Natural killer cell treated with Interleukin-12 subunit alpha and Interleukin-12 subunit beta and Interleukin-15 and Interleukin-18, amount 100 ng/mL, for 72 hours (primary cell): Measurements from ENCODE around the gene BPIFA3. TPM values are rescaled to one million over a fixed set of nuclear protein-coding genes. Genes with fewer than 3 reads are reported as not detected.

Experiments used
- ATAC-seq, 2 donors: fragments of 150-1000 bp; cut with Tn5 transposase in 1 of 2; sonication (Bioruptor Pico), chemical (Tn5 transposase) in 1 of 2; 2 replicates each; pipeline ENCODE4 v1.10.0; 2021
- DNase-seq: peaks from one replicate; pipeline ENCODE4 v3.0.0; 2022; ENCODE audit warnings: low spot score
- H3K27ac Mint-ChIP-seq, 2 donors: 1 replicate in 1 of 2; 2 replicates in 1 of 2; pipeline ENCODE4 v1.8.0; 2022; ENCODE audit warnings: mixed read lengths in 2 of 2, mild to moderate bottlenecking in 1 of 2, moderate library complexity in 1 of 2
- H3K27me3 Mint-ChIP-seq, 2 donors: 1 replicate in 1 of 2; 2 replicates in 1 of 2; pipeline ENCODE4 v1.8.0; 2022; ENCODE audit warnings: mixed read lengths in 2 of 2
- H3K36me3 Mint-ChIP-seq: one replicate; pipeline ENCODE4 v1.8.0; 2022; ENCODE audit warnings: mixed read lengths
- H3K4me1 Mint-ChIP-seq, 2 donors: 1 replicate in 1 of 2; 2 replicates in 1 of 2; pipeline ENCODE4 v1.8.0; 2022; ENCODE audit warnings: low read depth in 2 of 2, mixed read lengths in 2 of 2, mild to moderate bottlenecking in 1 of 2
- H3K4me3 Mint-ChIP-seq: one replicate; pipeline ENCODE4 v1.8.0; 2022; ENCODE audit warnings: mixed read lengths
- H3K9me3 Mint-ChIP-seq: 2 replicates; pipeline ENCODE4 v1.8.0; 2022; ENCODE audit warnings: mixed read lengths
- total RNA-seq, 2 donors: library from RNA; stranded (reverse); gene quantifications; one replicate each; pipeline ENCODE4 v1.2.3, GENCODE V29; 2022

Gene BPIFA3
- total RNA-seq, 2 donors from 2014 or later, result not detected

DNA sequence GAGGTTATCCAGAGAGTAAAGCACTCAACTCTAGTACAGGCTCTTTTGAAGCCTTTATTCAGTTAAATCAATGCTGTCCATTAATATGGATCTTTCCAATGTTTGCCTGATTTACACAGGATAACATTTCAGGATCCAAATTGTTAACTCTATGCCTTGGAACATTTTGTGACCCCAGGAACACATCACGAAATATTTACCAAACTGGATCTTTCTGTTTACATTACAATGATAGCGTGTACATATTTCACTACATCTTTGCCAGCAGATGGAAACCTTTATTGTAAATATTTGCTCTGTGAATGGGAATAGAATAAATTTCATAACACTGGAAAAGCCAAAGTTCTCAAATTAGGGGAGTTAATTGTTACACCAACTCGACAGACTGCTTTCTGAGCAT is 25.7 kb upstream of the BPIFA3 start:
- Mint-ChIP-seq H3K27ac (no peak overlapping the region), H3K9me3 (no peaks in the 10 kb centered on the region), H3K27me3 (peaks cover 12 to 19% of the 10 kb centered on the region in 2 donors), H3K4me1 (no peaks in the 10 kb centered on the region), H3K36me3 (no peaks in the 10 kb centered on the region), H3K4me3 (no peak overlapping the region)
- no peak for DNase-seq
- no peak for ATAC-seq

DNA sequence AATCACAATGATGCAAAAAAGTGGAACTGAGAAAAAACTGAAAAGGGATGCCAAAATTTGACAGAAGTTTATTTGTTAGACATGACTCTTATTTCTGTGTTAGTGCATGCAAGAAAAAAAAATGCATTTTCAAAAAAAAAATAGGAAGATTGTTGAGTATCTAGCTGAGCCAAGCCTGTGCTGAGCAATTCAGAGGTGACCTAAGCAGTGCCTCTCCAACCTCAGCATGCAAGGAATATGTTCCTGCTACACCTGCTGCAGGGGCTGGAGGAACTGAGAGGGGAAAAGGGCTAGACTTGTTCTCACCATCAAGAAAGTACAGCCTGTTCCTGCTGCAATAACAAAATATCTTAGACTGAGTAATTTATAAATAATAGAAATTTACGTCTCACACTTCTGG is 25.2 kb upstream of the BPIFA3 start:
- Mint-ChIP-seq H3K27ac (no peak overlapping the region), H3K9me3 (no peaks in the 10 kb centered on the region), H3K4me3 (no peak overlapping the region), H3K4me1 (no peaks in the 10 kb centered on the region), H3K36me3 (no peaks in the 10 kb centered on the region), H3K27me3 (peaks cover 12 to 19% of the 10 kb centered on the region in 2 donors)
- no peak for ATAC-seq
- DNase-seq, result no peak

GRCh38 chr20:33192912-33193501 is 24.1 kb upstream of the BPIFA3 start:
- no peak for ATAC-seq
- Mint-ChIP-seq H3K4me1 (no peaks in the 10 kb centered on the region), H3K9me3 (no peaks in the 10 kb centered on the region), H3K4me3 (no peak overlapping the region), H3K27ac (no peak overlapping the region), H3K27me3 (peaks cover 12 to 19% of the 10 kb centered on the region in 2 donors), H3K36me3 (no peaks in the 10 kb centered on the region)
- no peak for DNase-seq

DNA sequence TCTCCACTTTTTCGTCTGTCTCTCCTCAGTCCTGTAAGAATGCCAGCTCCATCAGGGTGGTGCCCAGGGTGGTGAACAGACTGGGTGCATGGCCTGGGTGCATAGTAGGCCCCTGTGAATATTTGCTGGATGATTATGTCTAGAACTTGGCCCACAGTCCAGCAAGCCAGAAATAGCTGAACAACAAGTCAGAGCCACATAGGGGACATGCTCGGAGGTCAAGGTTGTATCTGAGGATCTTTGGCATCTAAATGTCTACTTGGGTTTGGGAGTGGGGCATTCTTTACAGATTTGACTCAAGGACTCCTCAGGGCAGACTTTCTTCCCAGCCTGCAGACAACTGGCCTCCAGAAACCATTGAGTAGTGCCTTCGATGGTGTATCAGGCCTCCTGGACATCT is 18.1 kb upstream of the BPIFA3 start:
- DNase-seq (no peak), ATAC-seq (no peak)
- no peaks in the 10 kb centered on the region for H3K9me3 Mint-ChIP-seq
- H3K4me1 Mint-ChIP-seq, result no peaks in the 10 kb centered on the region
- no peak overlapping the region for H3K27ac Mint-ChIP-seq
- H3K4me3 Mint-ChIP-seq, result no peak overlapping the region
- H3K27me3 Mint-ChIP-seq, result peaks cover 29 to 41% of the 10 kb centered on the region in 2 donors
- H3K36me3 Mint-ChIP-seq, result no peaks in the 10 kb centered on the region

DNA sequence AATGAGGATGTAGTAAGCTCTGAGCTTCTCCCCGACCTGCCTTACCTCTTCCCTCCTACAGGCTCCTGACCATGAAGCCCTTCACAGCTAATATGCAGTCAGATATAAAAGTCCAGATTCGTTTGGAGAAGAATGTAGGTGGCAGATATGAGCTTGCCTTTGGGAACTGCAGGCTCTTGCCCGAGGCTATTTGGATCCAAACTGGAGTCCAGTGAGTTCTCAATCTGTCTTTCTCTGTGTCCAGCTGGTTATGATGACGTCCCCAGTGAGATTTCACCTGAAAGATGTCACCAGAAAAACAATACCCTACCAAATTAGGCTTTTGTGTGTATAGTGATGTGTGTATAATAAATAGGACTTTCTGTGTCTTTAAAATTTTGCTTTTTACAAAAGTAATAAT is 14.7 kb upstream of the BPIFA3 start:
- Mint-ChIP-seq H3K27me3 (peaks cover 39 to 46% of the 10 kb centered on the region in 2 donors), H3K4me1 (no peaks in the 10 kb centered on the region), H3K4me3 (no peak overlapping the region), H3K9me3 (no peaks in the 10 kb centered on the region), H3K36me3 (no peaks in the 10 kb centered on the region), H3K27ac (no peak overlapping the region)
- DNase-seq (no peak), ATAC-seq (no peak)

GRCh38 chr20:33203444-33203843 is 13.7 kb upstream of the BPIFA3 start:
- Mint-ChIP-seq H3K27me3 (peaks cover 43 to 49% of the 10 kb centered on the region in 2 donors), H3K4me1 (no peaks in the 10 kb centered on the region), H3K4me3 (no peak overlapping the region)

DNA sequence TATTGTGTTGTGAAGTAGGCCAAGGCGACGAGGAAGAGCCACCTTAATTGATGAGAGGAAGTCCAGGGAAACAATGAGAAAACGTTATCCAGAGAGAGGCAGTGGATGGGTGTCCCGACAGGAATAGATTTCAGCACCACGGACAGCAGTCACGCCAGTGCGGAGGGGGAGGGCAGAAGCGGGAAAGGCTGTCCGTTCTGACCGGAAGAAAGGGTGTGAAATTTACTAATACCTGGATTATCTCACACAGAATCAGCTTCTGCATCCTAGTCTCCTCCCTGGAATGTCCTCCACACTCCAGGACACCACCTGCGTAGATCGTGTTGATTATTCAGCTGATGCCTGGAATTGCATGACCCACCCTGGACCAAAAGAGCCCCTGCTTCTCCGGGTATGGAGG is 7.4 kb upstream of the BPIFA3 start:
- Mint-ChIP-seq H3K36me3 (no peaks in the 10 kb centered on the region), H3K9me3 (peaks cover 3% of the 10 kb centered on the region), H3K4me1 (peaks cover 0 to 5% of the 10 kb centered on the region in 2 donors), H3K27ac (no peak overlapping the region), H3K27me3 (peaks cover 34 to 42% of the 10 kb centered on the region in 2 donors), H3K4me3 (no peak overlapping the region)
- peak in 1 of 2 donors; percentile 57 for ATAC-seq
- no peak for DNase-seq

More at GRCh38 chr20:33203444-33203843, 13.7 kb upstream of the BPIFA3 start:
- DNase-seq, result no peak
- ATAC-seq, result no peak
- H3K27ac Mint-ChIP-seq, result no peak overlapping the region
- no peaks in the 10 kb centered on the region for H3K36me3 Mint-ChIP-seq
- no peaks in the 10 kb centered on the region for H3K9me3 Mint-ChIP-seq

GRCh38 chr20:33210371-33210770 is 6.8 kb upstream of the BPIFA3 start:
- peaks cover 36 to 43% of the 10 kb centered on the region in 2 donors for H3K27me3 Mint-ChIP-seq

DNA sequence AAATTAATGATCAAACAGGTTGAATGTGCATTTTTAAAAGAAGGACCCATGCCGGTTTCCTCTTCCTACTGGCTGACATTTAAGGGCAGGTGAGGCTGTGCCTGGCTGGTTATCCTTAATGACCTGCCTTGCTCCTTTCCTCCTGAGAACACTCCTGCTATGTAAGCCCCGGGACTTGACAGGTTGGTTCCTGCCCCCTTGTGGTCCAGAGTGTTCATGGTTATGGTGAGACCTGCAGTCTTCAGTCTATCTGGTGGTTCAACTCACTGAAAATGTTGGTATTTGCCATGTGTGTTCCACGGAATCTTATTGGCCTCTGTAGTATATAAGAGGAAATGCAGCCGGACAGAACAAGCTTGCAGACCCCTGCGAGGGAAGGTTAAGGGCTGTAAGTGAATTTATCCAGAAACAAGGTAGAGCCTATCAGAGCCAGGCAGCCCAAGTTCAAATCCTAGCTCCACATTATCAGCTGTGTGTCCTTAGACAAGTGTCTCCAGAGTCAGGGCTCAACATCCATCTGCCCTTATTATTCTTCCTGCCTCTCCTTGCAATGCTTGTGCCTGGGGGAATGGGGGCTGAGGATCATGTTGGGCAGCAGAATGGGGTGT is 5.2 kb upstream of the BPIFA3 start:
- H3K4me1 Mint-ChIP-seq, result peaks cover 0 to 5% of the 10 kb centered on the region in 2 donors
- H3K27ac Mint-ChIP-seq, result no peak overlapping the region
- DNase-seq (no peak), ATAC-seq (no peak)
- H3K9me3 Mint-ChIP-seq, result peaks cover 3% of the 10 kb centered on the region
- H3K27me3 Mint-ChIP-seq, result peaks cover 41 to 46% of the 10 kb centered on the region in 2 donors
- no peak overlapping the region for H3K4me3 Mint-ChIP-seq
- no peaks in the 10 kb centered on the region for H3K36me3 Mint-ChIP-seq

More at GRCh38 chr20:33210371-33210770, 6.8 kb upstream of the BPIFA3 start:
- peaks cover 3% of the 10 kb centered on the region for H3K9me3 Mint-ChIP-seq
- no peak overlapping the region for H3K4me3 Mint-ChIP-seq
- ATAC-seq, result no peak
- H3K4me1 Mint-ChIP-seq, result peaks cover 0 to 5% of the 10 kb centered on the region in 2 donors
- DNase-seq, result no peak
- no peak overlapping the region for H3K27ac Mint-ChIP-seq
- no peaks in the 10 kb centered on the region for H3K36me3 Mint-ChIP-seq

DNA sequence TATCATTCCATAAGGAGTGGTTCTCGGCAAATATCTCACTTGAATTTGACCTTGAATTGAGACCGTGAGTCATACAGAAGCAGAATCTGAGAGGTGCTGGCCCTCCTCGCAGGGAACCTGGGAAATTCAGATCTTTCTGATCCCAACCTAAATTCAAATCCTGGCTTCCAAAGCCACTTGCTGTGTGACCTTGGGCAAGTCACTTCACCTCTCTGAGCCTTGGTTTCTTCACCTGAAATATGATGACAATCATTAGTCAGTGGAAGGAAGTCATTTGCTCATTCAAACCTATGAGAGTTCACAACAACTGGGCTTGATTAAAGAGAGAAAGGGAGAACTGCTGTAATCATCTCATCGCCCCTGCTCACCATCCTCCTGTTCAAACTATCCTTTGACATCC is 7.2 kb downstream of the BPIFA3 start:
- no peaks in the 10 kb centered on the region for H3K36me3 Mint-ChIP-seq
- ATAC-seq, result no peak
- peaks cover under 1 to 7% of the 10 kb centered on the region in 2 donors for H3K4me1 Mint-ChIP-seq
- no peak overlapping the region for H3K4me3 Mint-ChIP-seq
- no peaks in the 10 kb centered on the region for H3K9me3 Mint-ChIP-seq
- peaks cover 12 to 18% of the 10 kb centered on the region in 2 donors for H3K27me3 Mint-ChIP-seq
- H3K27ac Mint-ChIP-seq, result no peak overlapping the region
- no peak for DNase-seq

GRCh38 chr20:33229843-33230242 is 12.7 kb downstream of the BPIFA3 start:
- Mint-ChIP-seq H3K27ac (peak overlapping the region; percentile 72 to 85), H3K4me3 (peak overlapping the region; percentile 63), H3K4me1 (peaks cover 16 to 30% of the 10 kb centered on the region in 2 donors), H3K9me3 (no peaks in the 10 kb centered on the region), H3K27me3 (peaks cover 7 to 17% of the 10 kb centered on the region in 2 donors), H3K36me3 (no peaks in the 10 kb centered on the region)
- peak; percentile 95 to 96 for ATAC-seq
- DNase-seq, result peak; percentile 88

GRCh38 chr20:33231237-33231636 is 14.1 kb downstream of the BPIFA3 start:
- Mint-ChIP-seq H3K4me3 (no peak overlapping the region), H3K27me3 (peaks cover 0 to 6% of the 10 kb centered on the region in 2 donors), H3K4me1 (peaks cover 16 to 30% of the 10 kb centered on the region in 2 donors), H3K36me3 (no peaks in the 10 kb centered on the region), H3K9me3 (no peaks in the 10 kb centered on the region), H3K27ac (peak overlapping the region; percentile 72 to 85)
- ATAC-seq, result no peak
- no peak for DNase-seq

DNA sequence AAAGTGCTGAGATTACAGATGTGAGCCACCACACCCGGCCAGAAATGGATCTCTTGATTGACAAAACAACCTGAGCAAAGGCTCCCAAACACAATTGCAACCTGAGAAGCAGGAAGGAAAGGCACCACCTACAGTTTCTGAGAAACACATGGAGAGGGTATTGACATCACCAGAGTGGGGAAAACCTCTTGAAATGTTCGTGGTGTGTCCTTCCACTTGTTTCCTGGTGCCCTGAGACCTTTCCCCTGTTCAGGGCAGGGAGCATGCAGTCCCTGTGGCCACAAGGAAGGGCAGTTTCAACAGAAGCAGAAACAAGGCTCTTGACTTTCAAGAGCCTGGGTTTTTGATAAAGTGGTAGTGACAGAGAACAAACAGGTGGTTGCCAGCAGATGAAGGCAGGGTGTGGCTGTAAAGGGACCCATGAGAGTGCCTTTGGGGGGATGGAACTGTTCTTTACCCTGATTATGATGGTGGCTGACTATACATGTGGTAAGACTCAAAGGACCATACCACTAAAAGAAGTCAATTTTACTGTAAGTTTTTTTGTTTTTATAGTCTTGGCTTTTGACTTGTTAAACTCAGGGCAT is 15.4 kb downstream of the BPIFA3 start:
- no peaks in the 10 kb centered on the region for H3K36me3 Mint-ChIP-seq
- H3K4me1 Mint-ChIP-seq, result peaks cover 16 to 30% of the 10 kb centered on the region in 2 donors
- DNase-seq (no peak), ATAC-seq (no peak)
- no peak overlapping the region for H3K4me3 Mint-ChIP-seq
- peaks cover 2 to 6% of the 10 kb centered on the region in 2 donors for H3K27me3 Mint-ChIP-seq
- H3K27ac Mint-ChIP-seq, result peak overlapping the region; percentile 53 to 59
- no peaks in the 10 kb centered on the region for H3K9me3 Mint-ChIP-seq

GRCh38 chr20:33233129-33233774 is 16.1 kb downstream of the BPIFA3 start:
- Mint-ChIP-seq H3K9me3 (no peaks in the 10 kb centered on the region), H3K4me1 (peaks cover 16 to 29% of the 10 kb centered on the region in 2 donors), H3K36me3 (no peaks in the 10 kb centered on the region), H3K27me3 (peaks cover 2 to 6% of the 10 kb centered on the region in 2 donors), H3K4me3 (no peak overlapping the region), H3K27ac (peak overlapping the region; percentile 53 to 59)
- DNase-seq (no peak), ATAC-seq (no peak)
